22Rv1 (cell line): ENCODE data around the gene HMGN1.

Experiments
- ZFX ChIP-seq: fragments of 450-650 bp; IDR thresholded peaks from 2 replicates; pipeline ENCODE4 v1.6.1; 2017; ENCODE audit warnings: antibody characterized with exemption, borderline replicate concordance
- TF ChIP-seq, protein P1 (sequence below): fragments of 450-650 bp; IDR thresholded peaks from 2 replicates; pipeline ENCODE4 v1.5.1; 2017; ENCODE audit warnings: mild to moderate bottlenecking

- TF ChIP-seq, protein P1, sequence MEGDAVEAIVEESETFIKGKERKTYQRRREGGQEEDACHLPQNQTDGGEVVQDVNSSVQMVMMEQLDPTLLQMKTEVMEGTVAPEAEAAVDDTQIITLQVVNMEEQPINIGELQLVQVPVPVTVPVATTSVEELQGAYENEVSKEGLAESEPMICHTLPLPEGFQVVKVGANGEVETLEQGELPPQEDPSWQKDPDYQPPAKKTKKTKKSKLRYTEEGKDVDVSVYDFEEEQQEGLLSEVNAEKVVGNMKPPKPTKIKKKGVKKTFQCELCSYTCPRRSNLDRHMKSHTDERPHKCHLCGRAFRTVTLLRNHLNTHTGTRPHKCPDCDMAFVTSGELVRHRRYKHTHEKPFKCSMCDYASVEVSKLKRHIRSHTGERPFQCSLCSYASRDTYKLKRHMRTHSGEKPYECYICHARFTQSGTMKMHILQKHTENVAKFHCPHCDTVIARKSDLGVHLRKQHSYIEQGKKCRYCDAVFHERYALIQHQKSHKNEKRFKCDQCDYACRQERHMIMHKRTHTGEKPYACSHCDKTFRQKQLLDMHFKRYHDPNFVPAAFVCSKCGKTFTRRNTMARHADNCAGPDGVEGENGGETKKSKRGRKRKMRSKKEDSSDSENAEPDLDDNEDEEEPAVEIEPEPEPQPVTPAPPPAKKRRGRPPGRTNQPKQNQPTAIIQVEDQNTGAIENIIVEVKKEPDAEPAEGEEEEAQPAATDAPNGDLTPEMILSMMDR: no peak
- TF ChIP-seq ZFX: no peak
Observed at GRCh38 chr21:39316729-39317128, 32.2 kb downstream of the HMGN1 start.
